CD14-positive monocyte (primary cell): ENCODE results near the gene BRD9. TPM values are rescaled to one million over a fixed set of nuclear protein-coding genes. Genes with fewer than 3 reads are reported as not detected.

Experiments used
- DNase-seq, 3 donors: peaks; one replicate each; pipeline ENCODE4 v3.0.0-alpha.2; 2011 to 2022
- H2AFZ ChIP-seq: 2 replicates; pipeline ENCODE4 v1.6.0; 2012; ENCODE audit warnings: mild to moderate bottlenecking, low read depth, low read length, inconsistent platforms; ENCODE audit not compliant: insufficient read depth, poor library complexity, severe bottlenecking
- H3K27ac ChIP-seq, 2 donors: 1 replicate in 1 of 2; 2 replicates in 1 of 2; pipeline ENCODE4 v1.5.1; 2012 to 2013; ENCODE audit warnings: low read length in 2 of 2, control low read depth in 1 of 2, inconsistent platforms in 1 of 2, low read depth in 1 of 2, mild to moderate bottlenecking in 1 of 2
- H3K27me3 ChIP-seq, 2 donors: one replicate each; pipeline versions ENCODE4 v1.6.0 to v1.6.1; 2011 to 2013; ENCODE audit warnings: low read length in 2 of 2; ENCODE audit not compliant: control insufficient read depth in 2 of 2, insufficient read depth in 2 of 2
- H3K36me3 ChIP-seq, 2 donors: replicated peaks in 1 of 2; 1 replicate in 1 of 2; 2 replicates in 1 of 2; pipeline versions ENCODE4 v1.5.1 to v1.6.1; 2012 to 2013; ENCODE audit warnings: low read length in 2 of 2, control low read depth in 1 of 2, inconsistent platforms in 1 of 2, mild to moderate bottlenecking in 1 of 2; ENCODE audit not compliant: insufficient read depth in 2 of 2, control insufficient read depth in 1 of 2
- H3K4me1 ChIP-seq, 2 donors: 1 replicate in 1 of 2; 2 replicates in 1 of 2; pipeline versions ENCODE4 v1.5.1 to v1.6.1; 2012 to 2013; ENCODE audit warnings: low read length in 2 of 2, control low read depth in 1 of 2, inconsistent platforms in 1 of 2, mild to moderate bottlenecking in 1 of 2, moderate library complexity in 1 of 2; ENCODE audit not compliant: insufficient read depth in 2 of 2, control insufficient read depth in 1 of 2
- H3K4me2 ChIP-seq: replicated peaks from 2 replicates; pipeline ENCODE3; 2012; ENCODE audit warnings: low read length, moderate library complexity, mild to moderate bottlenecking; ENCODE audit not compliant: poor library complexity, severe bottlenecking; ENCODE audit errors: extremely low read depth
- H3K4me3 ChIP-seq, 3 experiments: fragments of 200-600 bp in 1 of 3; sonication (generic) in 1 of 3; replicated peaks in 1 of 3; 1 replicate in 2 of 3; 2 replicates in 1 of 3; pipeline ENCODE4 v1.5.1; 2011 to 2013; ENCODE audit warnings: low read length in 3 of 3, mild to moderate bottlenecking in 3 of 3, control low read depth in 2 of 3, low read depth in 2 of 3, inconsistent platforms in 1 of 3, moderate library complexity in 1 of 3
- H3K79me2 ChIP-seq: 2 replicates; pipeline ENCODE4 v1.6.0; 2012; ENCODE audit warnings: mild to moderate bottlenecking, control low read depth, inconsistent platforms, low read length, moderate library complexity; ENCODE audit not compliant: insufficient read depth
- H3K9ac ChIP-seq: 2 replicates; pipeline ENCODE4 v1.6.0; 2017; ENCODE audit warnings: low read length, mild to moderate bottlenecking; ENCODE audit not compliant: insufficient read depth, poor library complexity, severe bottlenecking
- H3K9me3 ChIP-seq, 2 donors: replicated peaks in 1 of 2; 1 replicate in 1 of 2; 2 replicates in 1 of 2; pipeline versions ENCODE4 v1.5.1 to v1.6.1; 2012 to 2013; ENCODE audit warnings: low read length in 2 of 2, control low read depth in 1 of 2; ENCODE audit not compliant: control insufficient read depth in 1 of 2, insufficient read depth in 1 of 2
- H4K20me1 ChIP-seq: 2 replicates; pipeline ENCODE4 v1.6.0; 2012; ENCODE audit warnings: mild to moderate bottlenecking, low read length, control low read depth, moderate library complexity; ENCODE audit not compliant: insufficient read depth
- H3K27ac Mint-ChIP-seq, 7 donors: one replicate each; pipeline ENCODE4 v1.8.0; 2020; ENCODE audit warnings: mild to moderate bottlenecking in 7 of 7, mixed read lengths in 7 of 7, moderate library complexity in 6 of 7, inconsistent platforms in 2 of 7
- H3K27me3 Mint-ChIP-seq, 3 donors: one replicate each; pipeline ENCODE4 v1.8.0; 2021 to 2022; ENCODE audit warnings: low read depth in 3 of 3, mild to moderate bottlenecking in 3 of 3, mixed read lengths in 3 of 3, moderate library complexity in 3 of 3, inconsistent platforms in 1 of 3
- H3K36me3 Mint-ChIP-seq, 2 donors: one replicate each; pipeline ENCODE4 v1.8.0; 2020; ENCODE audit warnings: mixed read lengths in 2 of 2, inconsistent platforms in 1 of 2, mild to moderate bottlenecking in 1 of 2
- H3K4me1 Mint-ChIP-seq: one replicate; pipeline ENCODE4 v1.8.0; 2020; ENCODE audit warnings: mild to moderate bottlenecking, mixed read lengths
- H3K4me3 Mint-ChIP-seq, 2 donors: one replicate each; pipeline ENCODE4 v1.8.0; 2020; ENCODE audit warnings: mild to moderate bottlenecking in 2 of 2, mixed read lengths in 2 of 2, moderate library complexity in 1 of 2
- H3K9me3 Mint-ChIP-seq, 7 donors: one replicate each; pipeline ENCODE4 v1.8.0; 2020 to 2022; ENCODE audit warnings: mixed read lengths in 7 of 7, mild to moderate bottlenecking in 6 of 7, moderate library complexity in 6 of 7, inconsistent platforms in 2 of 7
- CTCF ChIP-seq: fragments of 200-600 bp; IDR thresholded peaks from one replicate; pipeline ENCODE4 v1.8.0; 2022; ENCODE audit warnings: antibody characterized with exemption, mild to moderate bottlenecking
- WGBS: methylation state at CpG from one replicate; pipeline ENCODE4 v1.1.5; 2013; ENCODE audit warnings: missing lambda C conversion rate; ENCODE audit not compliant: insufficient coverage; 5-methylcytosine and 5-hydroxymethylcytosine counted together
- intact Hi-C, 2 donors: fragments of 100-400 bp; cut with micrococcal nuclease; formaldehyde crosslinking; loops; one replicate each; pipeline versions ENCODE4 v1.15.0 to v1.15.1; 2023
- polyA plus RNA-seq, 3 donors: library from polyadenylated mRNA; depleted of rRNA in 1 of 3; unstranded in 2 of 3; stranded (reverse) in 1 of 3; fragments of 300-500 nt in 2 of 3; fragments of >200 nt in 1 of 3; fragmentation: Illumina TruSeq in 2 of 3; gene quantifications; 1 replicate in 2 of 3; 2 replicates in 1 of 3; pipeline ENCODE4 v1.2.3, GENCODE V29; 2012 to 2021

The BRD9 gene
- polyA plus RNA-seq, 3 donors, result 5.3 to 22.7 (median 9.3) TPM

GRCh38 chr5:872301-872700 is 20.3 kb downstream of the BRD9 start:
- 88% methylated on average over 6 of the region's 10 CpGs for WGBS
- intact Hi-C loops, result loop anchor here in 1 of 2 donors (5.0 kb wide), 1 partner anchor 35 kb away; no protein-coding TSS in a partner anchor
- no peak for TF ChIP-seq CTCF
- Histone ChIP-seq H3K4me1 (no peaks in the 10 kb centered on the region), H3K4me3 (no peak overlapping the region), H2AFZ (no peak overlapping the region), H3K9me3 (no peaks in the 10 kb centered on the region), H4K20me1 (peaks cover 18% of the 10 kb centered on the region), H3K36me3 (peaks cover 97 to 100% of the 10 kb centered on the region in 2 donors), H3K79me2 (no peaks in the 10 kb centered on the region), H3K27ac (no peak overlapping the region), H3K27me3 (no peaks in the 10 kb centered on the region), H3K4me2 (no peak overlapping the region), H3K9ac (no peak overlapping the region)
- no peaks in the 10 kb centered on the region for H3K27me3 Mint-ChIP-seq
- no peak overlapping the region for H3K4me3 Mint-ChIP-seq
- no peaks in the 10 kb centered on the region for H3K4me1 Mint-ChIP-seq
- peaks cover 95 to 100% of the 10 kb centered on the region in 2 donors for H3K36me3 Mint-ChIP-seq
- no peak overlapping the region for H3K27ac Mint-ChIP-seq
- no peak for DNase-seq
- H3K9me3 Mint-ChIP-seq, result peaks cover 0 to 3% (median 0%) of the 10 kb centered on the region in 7 donors

- Histone ChIP-seq H2AFZ (no peak overlapping the region), H3K9ac (no peak overlapping the region), H3K79me2 (no peaks in the 10 kb centered on the region), H4K20me1 (peaks cover 18% of the 10 kb centered on the region), H3K4me3 (no peak overlapping the region), H3K9me3 (no peaks in the 10 kb centered on the region), H3K4me1 (no peaks in the 10 kb centered on the region), H3K36me3 (peaks cover 97 to 100% of the 10 kb centered on the region in 2 donors), H3K27ac (no peak overlapping the region), H3K27me3 (no peaks in the 10 kb centered on the region), H3K4me2 (no peak overlapping the region)
- intact Hi-C loops, result loop anchor here in 1 of 2 donors (5.0 kb wide), 1 partner anchor 36 kb away; no protein-coding TSS in a partner anchor
- Mint-ChIP-seq H3K36me3 (peaks cover 94 to 99% of the 10 kb centered on the region in 2 donors), H3K27ac (no peak overlapping the region), H3K9me3 (peaks cover 0 to 5% (median 0%) of the 10 kb centered on the region in 7 donors), H3K4me3 (no peak overlapping the region), H3K4me1 (no peaks in the 10 kb centered on the region), H3K27me3 (no peaks in the 10 kb centered on the region)
- DNase-seq, result no peak
- TF ChIP-seq CTCF, result no peak
- over 99% methylated on average over 20 of the region's 29 CpGs for WGBS
These were observed 20.9 kb downstream of the BRD9 start for GRCh38 chr5:871596-872298.
